Measurements from ENCODE around the gene ADGRE3. TPM values are rescaled to one million over a fixed set of nuclear protein-coding genes. Genes with fewer than 3 reads are reported as not detected.
"Not testable (repeated sequence)": the region's sequence is repeated elsewhere in the genome, so short reads cannot be mapped to it uniquely, and the experiment has no call there.

Gene ADGRE3
- total and polyA plus RNA-seq, 2 experiments from 2014 or later = not detected

DNA sequence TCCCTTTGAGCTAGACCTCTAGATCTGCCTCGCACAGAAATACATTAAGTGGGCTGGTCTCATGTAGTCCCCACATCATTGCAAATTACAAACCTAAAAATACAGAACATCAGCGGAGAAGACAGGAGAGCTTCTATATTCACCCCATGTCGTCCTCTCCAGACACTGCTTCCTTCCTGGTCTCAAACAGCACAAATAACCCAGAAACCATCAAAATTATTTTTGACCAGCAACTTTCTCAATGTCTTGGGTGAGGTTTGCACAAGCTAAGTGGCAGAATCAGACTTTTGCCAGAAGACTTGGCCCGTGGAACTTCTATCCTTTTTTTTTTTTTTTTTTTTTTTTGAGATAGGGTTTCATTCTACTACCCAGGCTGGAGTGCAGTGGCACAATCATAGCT is 63.6 kb downstream of the ADGRE3 start:
- 26 to 31% methylated on average over 4 of the region's 4 CpGs for WGBS, 2 experiments (ENCODE audit: low coverage in 1 of 2, low lambda C conversion rate in 2 of 2, missing lambda C conversion rate in 2 of 2)
- no peak overlapping the region for H2AFZ ChIP-seq
- H3K4me3 ChIP-seq = no peak overlapping the region
- DNase-seq = no peak
- H3K4me2 ChIP-seq (ENCODE audit: unreplicated experiment) = no peak overlapping the region
- no peaks in the 10 kb centered on the region for H3K36me3 ChIP-seq (ENCODE audit: low read depth)
- no peaks in the 10 kb centered on the region for H3K4me1 ChIP-seq (ENCODE audit: insufficient read depth)
- TF ChIP-seq EZH2 (IDR thresholded peaks at IDR 0.05; ENCODE audit: insufficient read depth, poor library complexity, severe bottlenecking) (no peak), EZH2phosphoT487 (IDR thresholded peaks at IDR 0.05; ENCODE audit: insufficient read depth, low read depth) (no peak)
- no peak overlapping the region for H3K27ac ChIP-seq
- H4K20me1 ChIP-seq (ENCODE audit: insufficient read depth) = no peaks in the 10 kb centered on the region
- no peaks in the 10 kb centered on the region for H3K9me3 ChIP-seq (ENCODE audit: low read depth)
- H3K79me2 ChIP-seq (ENCODE audit: insufficient read depth) = no peaks in the 10 kb centered on the region
- in situ Hi-C loops (cut with MboI) = no loop called here
- no peak overlapping the region for H3K9ac ChIP-seq
- no peaks in the 10 kb centered on the region for H3F3A ChIP-seq (ENCODE audit: insufficient read depth)
- H3K27me3 ChIP-seq (replicated peaks; ENCODE audit: insufficient read depth) = no peaks in the 10 kb centered on the region
- H3K9me2 ChIP-seq (ENCODE audit: insufficient read depth) = no peaks in the 10 kb centered on the region

DNA sequence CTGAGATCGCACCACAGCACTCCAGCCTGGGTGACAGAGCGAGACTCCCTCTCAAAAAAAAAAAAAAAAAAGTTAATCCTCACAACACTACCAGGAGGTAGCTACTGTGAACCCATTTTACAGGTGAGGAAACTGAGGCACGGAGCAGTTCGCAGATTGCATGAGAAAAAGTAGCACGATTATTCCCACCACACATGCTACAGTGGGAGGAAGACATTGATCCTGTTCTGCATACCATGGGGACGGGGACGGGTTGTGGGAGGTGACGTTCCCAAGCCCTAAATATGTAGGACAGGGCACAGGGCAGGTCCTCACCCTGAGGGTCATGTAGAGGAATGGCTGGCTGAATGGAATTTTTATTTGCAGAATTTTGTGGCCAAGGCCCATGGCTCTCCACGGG is 68.0 kb downstream of the ADGRE3 start:
- Histone ChIP-seq H3K36me3 (ENCODE audit: low read depth) (no peaks in the 10 kb centered on the region), H3K9ac (no peak overlapping the region), H3F3A (ENCODE audit: insufficient read depth) (no peaks in the 10 kb centered on the region), H3K27me3 (replicated peaks; ENCODE audit: insufficient read depth) (no peaks in the 10 kb centered on the region), H3K4me2 (ENCODE audit: unreplicated experiment) (no peak overlapping the region), H2AFZ (no peak overlapping the region), H4K20me1 (ENCODE audit: insufficient read depth) (no peaks in the 10 kb centered on the region), H3K4me1 (ENCODE audit: insufficient read depth) (no peaks in the 10 kb centered on the region), H3K79me2 (ENCODE audit: insufficient read depth) (no peaks in the 10 kb centered on the region), H3K27ac (no peak overlapping the region), H3K9me3 (ENCODE audit: low read depth) (no peaks in the 10 kb centered on the region), H3K9me2 (ENCODE audit: insufficient read depth) (no peaks in the 10 kb centered on the region), H3K4me3 (no peak overlapping the region)
- TF ChIP-seq EZH2 (IDR thresholded peaks at IDR 0.05; ENCODE audit: insufficient read depth, poor library complexity, severe bottlenecking) = no peak
- in situ Hi-C loops (cut with MboI) = no loop called here
- WGBS, 2 experiments (ENCODE audit: low coverage in 1 of 2, low lambda C conversion rate in 2 of 2, missing lambda C conversion rate in 2 of 2) = 29 to 36% methylated on average over 9 of the region's 9 CpGs
- DNase-seq = no peak

DNA sequence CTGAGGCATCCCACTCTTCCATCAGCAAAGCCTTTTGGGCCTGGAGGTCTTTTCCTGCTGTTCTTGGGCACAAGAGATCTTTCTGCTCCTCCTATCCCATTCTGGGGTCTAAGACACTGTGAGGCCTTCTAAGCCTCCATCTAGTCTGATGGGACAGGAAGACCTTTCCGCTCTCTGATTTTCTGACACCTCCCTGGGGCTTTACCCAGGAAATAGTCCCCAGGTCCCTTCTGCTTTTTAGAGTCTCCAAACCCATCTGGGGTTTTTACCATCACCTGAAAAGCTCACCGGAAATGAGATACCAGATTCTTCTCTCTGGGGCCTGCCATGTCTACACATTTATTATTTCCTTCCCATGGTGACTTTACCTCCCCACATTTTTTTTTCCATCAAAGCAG is 70.7 kb downstream of the ADGRE3 start:
- Histone ChIP-seq H3K9me2 (ENCODE audit: insufficient read depth) (no peaks in the 10 kb centered on the region), H3K9ac (no peak overlapping the region), H3K27me3 (replicated peaks; ENCODE audit: insufficient read depth) (no peaks in the 10 kb centered on the region), H3K9me3 (ENCODE audit: low read depth) (no peaks in the 10 kb centered on the region), H3F3A (ENCODE audit: insufficient read depth) (no peaks in the 10 kb centered on the region), H3K4me2 (ENCODE audit: unreplicated experiment) (no peak overlapping the region), H4K20me1 (ENCODE audit: insufficient read depth) (no peaks in the 10 kb centered on the region), H3K4me1 (ENCODE audit: insufficient read depth) (no peaks in the 10 kb centered on the region), H3K27ac (no peak overlapping the region), H3K36me3 (ENCODE audit: low read depth) (no peaks in the 10 kb centered on the region), H3K4me3 (no peak overlapping the region), H2AFZ (no peak overlapping the region), H3K79me2 (ENCODE audit: insufficient read depth) (no peaks in the 10 kb centered on the region)
- no peak for DNase-seq
- 13 to 20% methylated on average over 2 of the region's 2 CpGs for WGBS, 2 experiments (ENCODE audit: low coverage in 1 of 2, low lambda C conversion rate in 2 of 2, missing lambda C conversion rate in 2 of 2)
- TF ChIP-seq EZH2 (IDR thresholded peaks at IDR 0.05; ENCODE audit: insufficient read depth, poor library complexity, severe bottlenecking) (no peak), EZH2phosphoT487 (IDR thresholded peaks at IDR 0.05; ENCODE audit: insufficient read depth, low read depth) (no peak)
- in situ Hi-C loops (cut with MboI) = no loop called here

DNA sequence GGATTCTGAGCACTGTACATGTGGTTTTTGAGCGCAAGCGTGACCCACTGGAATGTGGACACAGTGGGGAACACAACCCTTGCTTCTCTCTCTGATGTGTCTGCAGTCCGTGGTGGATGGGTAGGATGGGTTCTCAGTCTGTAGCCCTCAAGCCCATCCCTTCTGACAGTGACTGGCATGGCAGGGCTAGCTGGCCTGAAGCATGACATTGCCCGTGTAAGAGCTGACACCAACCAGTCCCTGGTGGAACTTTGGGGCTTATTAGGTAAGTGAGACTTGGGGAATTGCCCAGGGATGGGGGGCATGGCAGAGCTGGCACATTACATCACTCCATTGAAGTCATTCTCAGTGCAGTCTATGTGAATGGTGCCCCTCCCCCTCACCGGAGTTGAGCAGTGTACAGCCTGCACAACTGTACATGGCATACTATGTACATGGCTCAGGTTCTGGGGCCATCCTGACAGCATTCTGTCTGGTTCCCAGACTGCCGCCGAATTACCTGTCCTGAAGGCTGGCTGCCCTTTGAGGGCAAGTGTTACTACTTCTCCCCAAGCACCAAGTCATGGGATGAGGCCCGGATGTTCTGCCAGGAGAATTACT is 75.0 kb downstream of the ADGRE3 start:
- H3K4me1 ChIP-seq (ENCODE audit: insufficient read depth) = no peaks in the 10 kb centered on the region
- no peaks in the 10 kb centered on the region for H3K9me2 ChIP-seq (ENCODE audit: insufficient read depth)
- no peaks in the 10 kb centered on the region for H3K27me3 ChIP-seq (replicated peaks; ENCODE audit: insufficient read depth)
- 35 to 56% methylated on average over 8 of the region's 8 CpGs for WGBS, 2 experiments (ENCODE audit: low coverage in 1 of 2, low lambda C conversion rate in 2 of 2, missing lambda C conversion rate in 2 of 2)
- DNase-seq = no peak
- TF ChIP-seq EZH2phosphoT487 (IDR thresholded peaks at IDR 0.05; ENCODE audit: insufficient read depth, low read depth) = no peak
- TF ChIP-seq EZH2 (IDR thresholded peaks at IDR 0.05; ENCODE audit: insufficient read depth, poor library complexity, severe bottlenecking) = no peak
- H3K4me3 ChIP-seq = no peak overlapping the region
- H2AFZ ChIP-seq = no peak overlapping the region
- H3K79me2 ChIP-seq (ENCODE audit: insufficient read depth) = no peaks in the 10 kb centered on the region
- H4K20me1 ChIP-seq (ENCODE audit: insufficient read depth) = no peaks in the 10 kb centered on the region
- H3K9me3 ChIP-seq (ENCODE audit: low read depth) = no peaks in the 10 kb centered on the region
- no peak overlapping the region for H3K9ac ChIP-seq
- H3K36me3 ChIP-seq (ENCODE audit: low read depth) = no peaks in the 10 kb centered on the region
- no peaks in the 10 kb centered on the region for H3F3A ChIP-seq (ENCODE audit: insufficient read depth)
- no peak overlapping the region for H3K27ac ChIP-seq
- no peak overlapping the region for H3K4me2 ChIP-seq (ENCODE audit: unreplicated experiment)
- in situ Hi-C loops (cut with MboI) = no loop called here

DNA sequence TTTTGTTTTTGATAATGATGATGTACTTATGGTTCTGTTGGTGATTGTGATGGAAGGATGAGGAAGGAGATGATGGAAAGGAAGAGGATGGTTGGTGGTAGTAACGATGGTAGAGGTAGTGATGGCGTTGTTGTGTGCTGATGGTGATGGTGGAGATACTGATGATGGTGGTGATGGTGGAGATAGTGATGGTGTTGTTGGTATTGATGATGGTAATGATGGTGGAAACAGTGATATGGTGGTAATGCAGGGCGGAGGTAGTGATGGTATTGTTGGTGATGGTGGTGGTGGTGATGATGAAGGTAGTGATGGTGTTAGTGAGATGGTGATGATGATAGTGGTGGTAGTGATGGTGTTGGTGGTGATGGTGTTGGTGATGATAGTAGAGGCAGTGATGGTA is 79.1 kb downstream of the ADGRE3 start:
- no peak for TF ChIP-seq EZH2 (IDR thresholded peaks at IDR 0.05; ENCODE audit: insufficient read depth, poor library complexity, severe bottlenecking)
- TF ChIP-seq EZH2phosphoT487 (IDR thresholded peaks at IDR 0.05; ENCODE audit: insufficient read depth, low read depth) = no peak
- H3K27me3 ChIP-seq (replicated peaks; ENCODE audit: insufficient read depth) = no peaks in the 10 kb centered on the region
- H3K9ac ChIP-seq = no peak overlapping the region
- no peak overlapping the region for H3K27ac ChIP-seq
- H3K9me2 ChIP-seq (ENCODE audit: insufficient read depth) = no peaks in the 10 kb centered on the region
- no peaks in the 10 kb centered on the region for H4K20me1 ChIP-seq (ENCODE audit: insufficient read depth)
- no peaks in the 10 kb centered on the region for H3F3A ChIP-seq (ENCODE audit: insufficient read depth)
- H3K4me3 ChIP-seq = no peak overlapping the region
- no peaks in the 10 kb centered on the region for H3K79me2 ChIP-seq (ENCODE audit: insufficient read depth)
- H3K4me1 ChIP-seq (ENCODE audit: insufficient read depth) = no peaks in the 10 kb centered on the region
- H3K36me3 ChIP-seq (ENCODE audit: low read depth) = no peaks in the 10 kb centered on the region
- no peak overlapping the region for H2AFZ ChIP-seq
- no peaks in the 10 kb centered on the region for H3K9me3 ChIP-seq (ENCODE audit: low read depth)
- DNase-seq = no peak
- 30% methylated on average over 3 of the region's 3 CpGs for WGBS, 2 experiments (ENCODE audit: low coverage in 1 of 2, low lambda C conversion rate in 2 of 2, missing lambda C conversion rate in 2 of 2)
- no peak overlapping the region for H3K4me2 ChIP-seq (ENCODE audit: unreplicated experiment)
- in situ Hi-C loops (cut with MboI) = no loop called here

DNA sequence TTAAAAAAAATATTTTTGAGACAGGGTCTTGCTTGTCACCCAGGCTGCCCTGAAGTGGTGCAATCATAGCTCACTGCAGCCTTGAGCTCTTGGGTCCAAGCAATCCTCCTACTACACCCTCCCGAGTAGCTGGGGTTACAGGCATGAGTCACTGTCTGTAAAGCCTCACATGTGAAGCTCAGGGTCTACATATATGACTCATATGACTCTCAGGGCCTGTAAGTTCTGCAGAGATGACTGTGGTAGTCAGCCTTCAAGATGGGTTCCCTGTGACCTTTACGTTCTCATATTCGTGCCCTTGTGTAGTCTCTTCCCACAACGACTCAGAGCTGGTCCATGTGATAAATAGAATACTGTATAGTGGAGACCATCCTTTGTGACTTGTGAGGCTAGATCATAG is 85.2 kb downstream of the ADGRE3 start:
- WGBS, 2 experiments (ENCODE audit: low coverage in 1 of 2, low lambda C conversion rate in 2 of 2, missing lambda C conversion rate in 2 of 2) = 26 to 40% methylated on average over 2 to 3 of the region's 4 CpGs
- H4K20me1 ChIP-seq (ENCODE audit: insufficient read depth); H3K4me2 ChIP-seq (ENCODE audit: unreplicated experiment); in situ Hi-C loops (cut with MboI); H3K9me3 ChIP-seq (ENCODE audit: low read depth); H3F3A ChIP-seq (ENCODE audit: insufficient read depth); H3K9ac ChIP-seq; H3K27me3 ChIP-seq (replicated peaks; ENCODE audit: insufficient read depth); H3K4me3 ChIP-seq; H3K9me2 ChIP-seq (ENCODE audit: insufficient read depth); H2AFZ ChIP-seq; H3K27ac ChIP-seq; H3K36me3 ChIP-seq (ENCODE audit: low read depth); H3K79me2 ChIP-seq (ENCODE audit: insufficient read depth); H3K4me1 ChIP-seq (ENCODE audit: insufficient read depth): not testable (repeated sequence)
- DNase-seq = peak; percentile 17

DNA sequence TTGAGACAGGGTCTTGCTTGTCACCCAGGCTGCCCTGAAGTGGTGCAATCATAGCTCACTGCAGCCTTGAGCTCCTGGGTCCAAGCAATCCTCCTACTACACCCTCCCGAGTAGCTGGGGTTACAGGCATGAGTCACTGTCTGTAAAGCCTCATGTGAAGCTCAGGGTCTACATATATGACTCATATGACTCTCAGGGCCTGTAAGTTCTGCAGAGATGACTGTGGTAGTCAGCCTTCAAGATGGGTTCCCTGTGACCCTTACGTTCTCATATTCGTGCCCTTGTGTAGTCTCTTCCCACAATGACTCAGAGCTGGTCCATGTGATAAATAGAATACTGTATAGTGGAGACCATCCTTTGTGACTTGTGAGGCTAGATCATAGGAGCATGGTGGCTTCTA is 89.5 kb downstream of the ADGRE3 start:
- H3K9me3 ChIP-seq (ENCODE audit: low read depth); H3K4me3 ChIP-seq; H3K79me2 ChIP-seq (ENCODE audit: insufficient read depth); H3K27ac ChIP-seq; H4K20me1 ChIP-seq (ENCODE audit: insufficient read depth); H3K4me1 ChIP-seq (ENCODE audit: insufficient read depth); H3K9ac ChIP-seq; H3K27me3 ChIP-seq (replicated peaks; ENCODE audit: insufficient read depth); in situ Hi-C loops (cut with MboI); H3F3A ChIP-seq (ENCODE audit: insufficient read depth); H3K4me2 ChIP-seq (ENCODE audit: unreplicated experiment); H3K9me2 ChIP-seq (ENCODE audit: insufficient read depth); H3K36me3 ChIP-seq (ENCODE audit: low read depth); H2AFZ ChIP-seq: not testable (repeated sequence)
- WGBS, 2 experiments (ENCODE audit: low coverage in 1 of 2, low lambda C conversion rate in 2 of 2, missing lambda C conversion rate in 2 of 2) = 39 to 45% methylated on average over 3 of the region's 3 CpGs
- peak; percentile 44 for DNase-seq

Measured in GM23248 (cell line).